ENCODE data around the gene CDC42BPA. TPM values are rescaled to one million over a fixed set of nuclear protein-coding genes. Genes with fewer than 3 reads are reported as not detected.
"Not testable (repeated sequence)": the region's sequence is repeated elsewhere in the genome, so short reads cannot be mapped to it uniquely, and the experiment has no call there.

CDC42BPA gene
- polyA plus RNA-seq, 1 donor = 47.2 TPM

- DNase-seq = not testable (repeated sequence)
These were observed 17.8 kb upstream of the CDC42BPA start for GRCh38 chr1:227336136-227336535.

GRCh38 chr1:227335242-227336020 is 17.1 kb upstream of the CDC42BPA start:
- no peak for DNase-seq

DNA sequence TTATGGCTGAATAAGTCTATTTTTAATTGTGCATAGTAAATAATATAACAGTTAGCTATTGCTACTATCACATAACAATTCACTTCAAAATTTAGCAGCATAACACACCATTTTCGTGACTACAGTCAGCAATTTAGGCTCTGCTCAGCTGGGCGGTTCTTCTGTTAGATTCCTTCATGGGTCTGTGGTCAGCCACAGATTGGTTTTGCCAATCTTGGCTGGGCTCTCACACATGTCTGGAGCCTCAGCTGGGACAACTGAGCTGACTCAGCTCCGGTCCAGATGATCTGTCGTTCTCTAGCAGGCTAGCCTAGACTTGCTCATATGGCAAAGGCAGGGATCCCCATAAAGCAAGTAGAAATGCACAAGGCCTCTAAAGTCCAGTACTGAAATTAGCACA is 15.1 kb upstream of the CDC42BPA start:
- no peak for DNase-seq

DNA sequence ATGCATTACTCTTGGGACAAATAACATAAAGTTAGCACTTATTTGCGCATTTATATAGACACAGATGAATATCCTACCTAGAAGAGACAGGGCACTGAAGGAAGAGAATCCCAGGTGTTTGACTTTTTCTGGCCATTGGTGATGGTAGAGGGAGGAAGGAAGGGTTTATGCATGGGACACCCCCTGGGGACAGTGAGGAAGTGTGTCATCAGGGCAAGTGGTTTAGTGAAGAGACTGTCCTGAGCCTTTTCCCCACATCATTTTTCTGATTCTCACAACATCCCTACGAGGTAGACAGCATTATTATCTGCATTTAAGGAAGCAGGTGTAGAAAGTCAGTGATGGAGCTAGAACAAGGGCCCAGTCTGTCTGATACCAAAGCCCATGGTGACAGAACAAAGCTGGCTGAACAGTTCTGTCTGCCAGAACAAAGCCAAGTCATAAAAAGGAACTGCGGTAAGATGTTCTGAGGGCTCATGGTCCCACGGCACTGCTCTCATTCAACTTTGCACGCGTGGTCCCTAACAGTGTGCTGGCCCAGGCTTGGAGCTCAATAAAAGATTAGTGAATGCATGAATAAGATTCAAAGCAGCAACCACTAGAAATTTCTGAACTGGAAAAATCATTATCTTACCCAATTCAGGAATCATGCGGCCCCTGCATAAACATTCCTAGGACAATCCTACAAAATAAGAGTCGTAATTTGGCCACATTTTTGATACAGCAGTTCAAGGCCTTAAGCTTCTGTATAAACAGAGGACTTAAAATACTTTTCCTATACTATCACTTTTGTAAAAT is 12.2 kb upstream of the CDC42BPA start:
- DNase-seq = no peak

- no peak for DNase-seq
These were observed 10.2 kb upstream of the CDC42BPA start for GRCh38 chr1:227328405-227329019.

- DNase-seq = no peak
These were observed 6.9 kb upstream of the CDC42BPA start for GRCh38 chr1:227325156-227325555.

DNA sequence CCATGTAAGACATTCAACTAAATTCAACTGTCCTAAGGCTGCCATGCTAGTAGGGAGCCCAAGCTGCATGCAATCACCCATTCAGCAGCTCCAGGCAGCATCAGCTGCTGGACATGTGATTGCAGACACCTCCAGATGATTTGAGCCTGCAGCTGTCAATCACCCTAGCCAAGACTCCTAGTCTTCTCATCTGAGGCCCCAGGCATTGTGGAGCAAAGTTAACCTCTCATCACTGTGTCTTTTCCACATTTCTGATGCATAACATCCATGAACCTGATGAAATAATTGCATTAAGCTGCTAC is 5.6 kb upstream of the CDC42BPA start:
- DNase-seq = no peak

GRCh38 chr1:227323171-227323966 is 5.1 kb upstream of the CDC42BPA start:
- no peak for DNase-seq

- no peak for DNase-seq
These were observed 4.1 kb upstream of the CDC42BPA start for GRCh38 chr1:227322376-227322775.

DNA sequence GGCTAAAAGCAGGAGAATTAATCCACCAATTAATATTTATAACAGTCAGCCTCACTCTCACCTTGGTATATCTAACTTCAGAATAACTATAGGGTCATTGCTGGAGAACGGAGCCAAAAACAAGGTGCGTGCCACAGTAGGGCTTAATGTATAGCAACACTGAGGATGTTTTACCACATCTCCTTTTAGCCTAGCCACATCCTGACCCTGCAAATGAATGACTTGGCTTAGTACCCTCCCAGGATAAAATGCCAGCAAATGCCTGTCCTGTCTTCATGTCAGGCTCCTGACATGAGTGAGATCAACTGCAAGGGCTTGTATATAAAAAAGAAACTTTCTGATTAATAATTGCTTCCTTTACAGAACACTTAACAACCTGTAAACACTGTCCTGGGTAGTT is 2.7 kb upstream of the CDC42BPA start:
- no peak for DNase-seq

DNA sequence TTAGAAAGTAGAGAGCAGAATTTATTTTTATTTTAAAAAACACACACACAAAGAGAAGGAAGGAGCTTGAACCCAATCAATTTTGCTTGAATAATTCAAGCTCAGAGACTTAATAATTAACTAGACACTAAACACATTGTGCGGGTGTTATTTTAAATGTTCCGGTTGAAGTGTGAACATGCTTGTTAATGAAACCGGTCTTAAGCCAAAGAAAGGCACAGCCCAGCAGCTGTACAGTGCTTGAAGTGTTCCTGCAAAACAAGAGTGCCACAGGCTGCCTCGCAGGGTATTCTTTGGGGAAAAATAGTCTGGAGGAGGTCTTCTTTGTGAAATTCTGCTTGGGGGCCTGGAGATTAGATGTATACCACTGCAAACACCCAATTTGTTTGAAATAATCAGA is 2.2 kb upstream of the CDC42BPA start:
- DNase-seq = no peak

DNA sequence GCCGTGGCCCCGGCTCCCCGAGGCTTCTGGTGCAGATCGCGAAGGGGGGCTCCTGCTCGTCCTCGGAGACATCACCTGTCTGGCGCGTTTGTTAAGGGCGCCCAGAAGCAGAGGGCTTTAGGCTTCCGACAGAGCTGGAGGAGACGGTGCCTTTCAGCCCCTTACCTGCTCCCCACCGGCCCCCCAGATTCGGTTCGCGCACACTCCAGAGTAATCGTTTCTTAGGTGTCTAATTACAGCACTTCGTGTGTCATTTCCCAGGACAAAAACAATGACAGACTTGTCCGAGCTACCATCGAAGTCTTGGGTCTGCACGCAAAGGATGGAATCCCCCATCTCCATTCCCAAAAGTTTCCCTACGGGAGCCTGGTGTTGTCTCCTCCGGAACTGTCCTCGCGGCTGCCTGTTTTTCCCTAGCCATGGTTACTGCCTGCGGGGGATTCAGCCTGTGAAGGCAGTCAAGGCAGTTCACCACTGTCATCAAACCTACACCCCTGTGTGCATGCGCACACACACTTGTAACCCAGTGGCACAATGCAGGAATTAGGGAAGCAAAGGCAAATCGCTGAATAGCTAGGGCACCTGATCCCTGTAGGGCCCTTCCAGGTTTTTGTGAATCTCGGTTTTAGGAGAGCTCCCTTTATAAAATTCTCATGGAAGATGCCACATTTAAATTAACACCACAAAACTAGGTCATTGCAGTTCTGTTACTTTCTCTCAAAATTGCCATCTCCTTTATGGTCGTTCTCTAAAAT is 738 bp upstream of the CDC42BPA start:
- peak; percentile 73 for DNase-seq

DNA sequence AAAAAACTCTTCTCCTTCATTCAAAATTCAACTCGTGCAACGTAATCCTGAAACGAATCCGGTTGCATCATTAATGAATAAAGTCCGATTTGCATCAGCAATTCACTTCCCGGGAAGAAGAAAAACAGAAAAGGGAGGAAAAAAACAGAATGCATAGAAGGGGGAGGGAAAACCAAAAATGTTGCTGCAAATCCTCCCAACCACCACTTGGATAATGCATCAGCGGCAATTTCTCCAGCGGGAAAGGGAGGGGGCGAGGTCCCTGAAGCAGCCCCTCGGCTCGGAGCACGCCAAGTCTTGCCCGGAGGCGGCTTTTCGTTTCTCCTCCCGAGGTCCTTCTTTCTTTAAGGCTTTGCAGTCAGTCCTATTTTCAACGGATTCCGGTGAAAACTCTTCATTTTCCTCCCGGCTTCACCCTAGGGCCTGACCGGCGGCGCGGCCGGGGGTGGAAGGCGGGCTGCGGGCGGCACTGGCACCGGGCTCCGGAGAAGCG is 723 bp downstream of the CDC42BPA start:
- peak; percentile 73 for DNase-seq

GRCh38 chr1:227317011-227317451 is 1.3 kb downstream of the CDC42BPA start:
- no peak for DNase-seq

DNA sequence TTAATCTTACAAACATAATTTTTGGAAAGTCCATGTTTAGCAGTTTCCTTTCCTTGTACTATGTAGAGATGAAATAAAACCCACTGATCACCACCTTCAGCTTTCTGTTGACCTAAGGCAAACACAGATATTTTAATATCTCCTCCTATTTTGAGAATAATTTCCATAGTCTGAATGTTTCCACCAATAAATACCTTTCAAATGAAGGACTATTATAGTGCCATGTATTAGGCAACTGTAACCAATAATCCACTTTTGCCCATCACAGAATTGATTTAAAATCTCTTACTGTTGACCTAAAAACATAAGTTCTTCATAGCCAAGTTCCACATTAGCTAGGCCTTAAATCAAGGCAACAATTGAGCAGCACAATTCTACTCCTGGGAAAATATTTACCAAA is 1.8 kb downstream of the CDC42BPA start:
- no peak for DNase-seq

- DNase-seq = no peak
These were observed 2.5 kb downstream of the CDC42BPA start for GRCh38 chr1:227315629-227316346.

DNA sequence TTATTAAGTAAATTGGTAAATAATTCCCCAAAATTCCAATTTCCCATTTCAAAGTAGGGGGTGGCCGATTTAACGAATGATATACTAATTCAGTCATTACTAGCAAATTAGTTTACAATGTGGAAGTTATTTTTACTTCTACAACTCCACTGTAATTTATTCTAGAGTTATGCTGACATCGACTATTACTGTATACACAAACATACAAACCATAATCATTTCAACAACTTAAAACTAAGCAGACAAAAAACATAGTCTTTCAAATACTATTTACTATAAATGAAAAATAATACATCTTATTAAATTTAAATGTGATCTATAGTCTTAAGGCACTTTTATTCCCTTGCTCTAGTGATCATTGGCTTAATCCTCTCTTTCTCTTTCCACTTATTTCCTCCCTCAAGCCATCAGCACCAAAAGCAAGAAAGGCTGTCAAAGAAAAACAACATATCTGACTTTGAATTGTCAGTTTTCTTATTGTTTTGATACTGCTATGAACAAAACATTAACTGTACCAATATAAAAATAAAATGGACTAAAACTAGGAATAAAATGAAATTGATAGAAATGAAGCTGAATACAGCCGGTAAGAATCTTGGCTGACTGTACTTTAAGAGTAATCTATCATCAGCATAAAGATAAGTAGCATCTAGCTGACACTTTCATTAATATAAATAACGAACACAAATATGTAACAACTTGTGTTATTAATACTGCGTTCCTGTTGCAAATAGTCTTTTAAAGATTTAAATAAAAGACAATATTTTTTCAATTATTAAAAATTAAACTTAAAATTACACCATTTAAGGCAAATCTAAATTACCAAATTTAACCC is 4.1 kb downstream of the CDC42BPA start:
- DNase-seq = no peak

- no peak for DNase-seq
These were observed 5.8 kb downstream of the CDC42BPA start for GRCh38 chr1:227312361-227313025.

DNA sequence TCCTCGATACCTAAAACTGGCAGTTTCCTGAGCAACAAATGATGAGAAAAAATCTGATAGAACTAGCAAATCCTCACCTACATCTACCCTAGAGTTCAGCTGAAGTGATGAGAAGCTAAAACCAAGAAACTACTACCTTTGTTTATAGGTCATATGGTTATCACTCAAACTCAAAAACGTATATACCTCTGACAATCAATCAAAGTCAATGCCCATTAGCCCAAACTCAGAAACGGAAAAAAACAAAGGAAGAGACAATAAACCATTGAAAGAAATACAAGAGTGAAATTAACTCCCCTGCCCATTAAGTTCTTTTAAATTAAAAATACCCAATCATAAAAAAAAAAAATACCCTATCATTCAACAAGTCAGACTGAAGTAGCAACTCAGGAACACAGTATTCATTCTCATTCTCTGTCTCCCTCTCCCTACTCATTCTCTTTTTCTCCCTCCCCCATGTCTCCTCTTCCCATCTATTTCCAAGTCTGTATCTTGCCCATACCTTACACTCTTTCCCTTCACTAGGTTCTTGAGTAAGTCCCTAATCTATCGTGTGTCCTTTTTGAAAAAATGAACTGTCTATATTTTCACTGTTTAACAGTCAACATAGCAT is 6.8 kb downstream of the CDC42BPA start:
- DNase-seq = no peak

All from left kidney (tissue), 2 donors.